ENCODE measurements around the gene DNAJC21. TPM values are rescaled to one million over a fixed set of nuclear protein-coding genes. Genes with fewer than 3 reads are reported as not detected.

DNAJC21 gene
- total RNA-seq, 2 donors from 2014 or later, result 56.6 to 83.9 TPM

DNA sequence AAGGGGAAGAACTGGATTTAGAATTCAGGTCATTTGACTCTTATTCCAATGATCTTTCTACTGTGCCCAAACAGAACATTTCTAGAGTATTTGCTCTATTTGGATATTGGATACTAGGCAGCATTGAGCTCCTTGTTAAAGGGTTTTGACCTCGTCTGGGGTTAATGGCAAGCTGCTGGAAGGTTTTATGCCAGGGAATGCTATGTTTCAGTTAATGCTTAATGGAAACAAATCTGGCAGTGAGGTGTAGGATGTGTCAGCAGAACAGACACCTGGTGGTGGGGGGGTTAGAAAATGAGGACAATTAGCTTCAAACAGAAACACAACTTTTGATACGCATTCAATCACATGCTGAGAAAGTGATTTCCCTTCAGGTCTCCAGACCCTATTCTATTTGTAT lies 66.9 kb downstream of the DNAJC21 start:
- ATAC-seq (no peak), DNase-seq (ENCODE audit: low spot score in 2 of 2) (no peak)
- H3K9me3 Mint-ChIP-seq, result no peaks in the 10 kb centered on the region
- no peaks in the 10 kb centered on the region for H3K36me3 Mint-ChIP-seq
- H3K27ac Mint-ChIP-seq, result no peak overlapping the region

DNA sequence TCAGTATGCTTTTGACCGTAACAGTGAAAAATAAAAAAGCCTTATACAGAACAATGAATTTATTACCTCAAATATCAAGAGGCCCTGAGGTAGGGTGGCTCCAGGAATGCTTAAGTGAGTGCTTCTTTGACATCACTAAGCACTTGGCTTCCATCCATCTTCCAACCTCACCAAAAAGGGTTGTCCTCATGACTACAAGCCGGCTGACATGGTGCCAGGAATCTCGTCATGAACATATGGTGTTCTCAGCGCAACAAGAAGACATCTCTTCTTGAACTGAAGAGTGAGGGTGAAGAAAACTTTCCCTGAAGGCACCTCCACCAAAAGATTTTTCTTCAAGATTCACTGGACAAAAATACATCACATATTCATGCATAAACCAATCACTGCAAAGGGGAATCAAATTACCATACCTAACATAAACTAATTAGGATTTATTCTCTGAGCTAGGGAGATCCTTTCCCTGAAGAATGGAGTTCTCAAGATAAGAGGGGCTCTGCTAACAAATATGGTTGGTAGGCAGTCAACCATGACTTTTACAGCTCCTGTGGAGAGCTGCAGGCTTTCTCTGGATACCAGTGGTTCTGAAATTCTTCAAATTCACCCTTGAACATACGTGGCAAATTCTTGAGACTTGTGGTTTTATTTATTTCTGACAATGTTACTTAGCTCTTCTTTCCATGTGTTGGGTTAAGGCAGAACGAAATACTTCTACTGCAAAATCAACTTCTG lies 68.9 kb downstream of the DNAJC21 start:
- ATAC-seq (no peak), DNase-seq (ENCODE audit: low spot score in 2 of 2) (no peak)

DNA sequence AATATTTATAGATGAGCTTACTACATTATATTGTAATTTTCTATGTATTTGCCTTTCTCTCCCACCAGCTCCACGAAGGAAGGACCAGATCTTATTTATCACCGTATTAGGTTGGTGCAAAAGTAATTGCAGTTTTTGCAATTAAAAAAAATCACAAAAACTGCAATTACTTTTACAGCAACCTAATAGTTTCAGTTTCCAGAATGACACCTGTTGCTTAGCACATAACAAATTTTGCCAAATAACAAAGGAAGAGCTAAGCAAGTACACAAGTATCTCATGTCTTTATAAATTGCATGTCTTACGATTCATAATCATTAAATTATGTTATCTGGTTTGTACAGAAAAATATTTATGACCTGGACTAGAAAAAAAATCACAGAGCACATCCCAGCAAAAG lies 72.5 kb downstream of the DNAJC21 start:
- DNase-seq (ENCODE audit: low spot score in 2 of 2) (no peak), ATAC-seq (no peak)
- H3K36me3 Mint-ChIP-seq, result no peaks in the 10 kb centered on the region
- no peaks in the 10 kb centered on the region for H3K9me3 Mint-ChIP-seq
- H3K27ac Mint-ChIP-seq, result no peak overlapping the region

More for the DNA sequence above, 68.9 kb downstream of the DNAJC21 start:
- Mint-ChIP-seq H3K27ac (no peak overlapping the region), H3K9me3 (no peaks in the 10 kb centered on the region), H3K36me3 (no peaks in the 10 kb centered on the region)

DNA sequence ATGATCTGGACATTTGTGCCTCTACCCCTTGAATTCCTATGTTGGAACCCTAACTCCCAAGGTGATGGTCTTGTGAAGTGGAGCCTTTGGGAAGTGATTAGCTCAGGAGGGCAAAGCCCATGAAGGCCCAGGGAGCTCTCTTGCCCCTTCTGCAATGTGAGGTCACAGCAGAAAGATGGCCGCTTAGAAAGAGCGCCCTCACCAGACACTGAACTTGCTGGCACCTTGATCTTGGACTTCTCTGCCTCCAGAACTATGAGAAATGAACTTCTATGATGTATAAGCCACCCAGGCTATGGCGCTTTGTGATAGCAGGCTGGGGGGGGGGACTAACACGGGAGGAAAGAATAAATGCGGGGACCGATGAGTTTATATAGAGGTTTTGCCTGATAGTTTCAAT lies 73.1 kb downstream of the DNAJC21 start:
- no peaks in the 10 kb centered on the region for H3K9me3 Mint-ChIP-seq
- H3K36me3 Mint-ChIP-seq, result no peaks in the 10 kb centered on the region
- H3K27ac Mint-ChIP-seq, result no peak overlapping the region
- ATAC-seq (no peak), DNase-seq (ENCODE audit: low spot score in 2 of 2) (no peak)

DNA sequence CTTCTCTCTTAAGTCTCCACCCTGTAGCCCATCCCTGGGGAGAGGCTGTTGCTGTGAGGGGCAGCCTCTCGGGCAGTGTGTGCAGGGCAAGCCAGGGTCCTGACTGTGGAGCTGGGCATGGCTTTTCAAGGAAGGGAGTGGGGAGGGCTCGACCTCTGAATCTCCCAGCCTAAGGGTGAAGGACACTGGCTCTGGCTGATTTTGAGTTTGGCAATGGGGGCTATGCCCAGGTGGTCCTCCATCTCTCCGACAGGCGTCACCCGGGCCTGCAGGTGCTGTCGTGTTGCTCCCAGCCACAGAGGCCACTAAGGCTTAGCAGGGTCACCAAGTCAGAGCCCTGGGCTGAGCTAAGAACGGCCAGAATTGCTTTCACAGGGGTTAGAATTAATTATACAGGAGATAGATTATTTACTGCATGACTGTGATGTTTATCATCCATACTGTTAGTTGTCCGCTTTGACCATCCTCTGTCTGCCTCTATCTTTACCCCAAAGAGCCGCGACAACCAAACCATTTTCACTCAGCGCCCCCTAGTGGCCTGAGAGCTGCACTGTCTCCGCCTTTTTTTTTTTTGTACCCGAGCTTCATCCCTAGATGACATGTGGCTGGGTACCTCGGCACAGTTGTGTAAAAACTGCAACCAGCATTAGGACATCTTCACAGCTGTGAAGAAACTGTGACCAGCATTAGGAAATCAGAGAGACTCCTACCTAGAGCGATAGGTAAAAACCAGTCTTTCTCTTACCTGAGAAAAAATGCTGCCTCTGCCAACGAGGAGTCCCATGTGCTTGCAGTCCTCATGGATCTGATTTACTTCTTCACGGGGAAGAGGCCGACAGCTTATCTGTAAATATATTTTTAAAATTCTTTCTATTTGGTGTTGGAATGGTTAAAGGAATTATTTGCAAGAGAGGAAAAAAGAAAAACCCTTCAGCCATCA lies 73.9 kb downstream of the DNAJC21 start:
- peak; percentile 59 to 66 for ATAC-seq
- H3K9me3 Mint-ChIP-seq, result no peaks in the 10 kb centered on the region
- peak; percentile 57 to 79 for DNase-seq (ENCODE audit: low spot score in 2 of 2)
- no peaks in the 10 kb centered on the region for H3K36me3 Mint-ChIP-seq
- H3K27ac Mint-ChIP-seq, result no peak overlapping the region

DNA sequence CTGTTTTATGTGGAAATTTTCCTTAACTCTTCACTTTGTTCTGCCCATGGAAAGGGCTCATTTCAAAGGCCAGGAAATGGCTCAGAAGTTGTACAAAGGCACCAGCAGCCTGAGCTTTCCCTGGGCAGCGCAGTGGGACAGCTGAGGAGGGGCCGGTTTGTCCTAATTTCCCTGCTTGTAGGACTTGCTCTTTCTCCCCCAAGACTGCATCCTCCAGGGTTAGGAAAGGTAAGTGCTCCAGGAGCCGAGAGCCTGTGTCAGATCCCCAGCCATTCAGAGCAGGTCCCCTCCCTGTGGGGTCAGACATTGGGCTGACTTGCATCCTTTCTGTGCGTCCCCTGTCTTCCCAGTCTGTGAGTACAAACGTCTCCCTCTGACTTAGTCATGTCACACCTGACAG lies 74.8 kb downstream of the DNAJC21 start:
- no peak for ATAC-seq
- no peak overlapping the region for H3K27ac Mint-ChIP-seq
- no peaks in the 10 kb centered on the region for H3K9me3 Mint-ChIP-seq
- no peaks in the 10 kb centered on the region for H3K36me3 Mint-ChIP-seq
- no peak for DNase-seq (ENCODE audit: low spot score in 2 of 2)

DNA sequence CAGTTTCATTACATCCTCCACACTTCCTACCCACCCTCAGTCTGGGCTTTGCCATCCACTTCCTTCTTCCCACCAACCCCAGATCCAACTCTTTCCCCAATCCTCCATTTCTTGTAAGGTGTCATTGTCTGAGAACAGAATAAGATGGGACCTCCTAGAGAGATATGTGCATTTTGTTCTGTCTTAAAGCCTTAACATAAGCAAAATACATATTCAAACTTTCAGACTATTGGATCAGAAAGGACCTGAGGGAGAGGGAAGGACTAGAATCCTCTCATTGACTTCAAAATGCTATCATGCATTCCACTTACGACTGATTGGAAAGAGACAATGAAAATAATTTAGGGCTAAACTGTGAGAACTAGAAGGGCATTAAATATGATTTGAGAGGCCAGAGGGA lies 75.4 kb downstream of the DNAJC21 start:
- H3K9me3 Mint-ChIP-seq, result no peaks in the 10 kb centered on the region
- ATAC-seq (no peak), DNase-seq (ENCODE audit: low spot score in 2 of 2) (no peak)
- H3K27ac Mint-ChIP-seq, result no peak overlapping the region
- H3K36me3 Mint-ChIP-seq, result no peaks in the 10 kb centered on the region

Other genes with a start within 250 kb of the DNAJC21 start
- gene TTC23L, start 90.4 kb upstream of the DNAJC21 start, total RNA-seq, result under 1 TPM; 0.25 to 0.32 TPM
- 10 to 100 TPM; 36.8 to 42.6 TPM for gene RAD1, start 14.1 kb upstream of the DNAJC21 start, total RNA-seq
- 10 to 100 TPM; 62.2 to 73.9 TPM for gene BRIX1, start 13.8 kb upstream of the DNAJC21 start, total RNA-seq
- gene AGXT2, start 118.4 kb downstream of the DNAJC21 start, total RNA-seq, result not detected